HG03439 (cell line): ENCODE data around the gene TERB2.
"Not testable (repeated sequence)": the region's sequence is repeated elsewhere in the genome, so short reads cannot be mapped to it uniquely, and the experiment has no call there.

ENCODE experiments used
- ATAC-seq: cut with Tn5 transposase; IDR thresholded peaks from one replicate; pipeline ENCODE4 v1.9.1; 2021; ENCODE audit warnings: mild to moderate bottlenecking, moderate library complexity; ENCODE audit not compliant: unreplicated experiment

Gene TERB2, protein sequence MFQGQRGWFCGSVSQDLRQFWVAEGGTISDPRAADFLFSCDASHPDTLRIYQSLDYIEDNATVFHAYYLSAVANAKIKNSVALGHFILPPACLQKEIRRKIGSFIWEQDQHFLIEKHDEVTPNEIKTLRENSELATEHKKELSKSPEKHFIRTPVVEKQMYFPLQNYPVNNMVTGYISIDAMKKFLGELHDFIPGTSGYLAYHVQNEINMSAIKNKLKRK

DNA sequence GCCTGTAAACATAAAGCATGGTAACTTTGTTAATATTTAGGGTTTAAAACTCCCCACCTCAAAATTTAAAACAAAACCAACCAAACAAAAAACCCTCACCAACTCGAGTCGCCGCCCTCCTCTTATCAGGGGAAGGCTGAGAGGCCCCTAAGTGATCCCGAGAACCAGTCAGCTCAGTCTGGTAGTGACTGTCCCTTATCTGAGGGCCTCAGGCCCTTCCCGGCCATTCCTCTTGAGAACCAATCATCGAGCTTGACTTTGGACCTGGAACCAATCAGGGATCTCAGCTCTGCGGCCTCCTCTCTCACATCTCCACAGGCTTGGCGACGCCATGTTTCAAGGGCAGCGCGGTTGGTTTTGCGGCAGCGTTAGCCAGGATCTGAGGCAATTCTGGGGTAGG lies at the start of gene TERB2:
TERB2 (plus strand) TSS at position 300 of the 400 bp plus-strand sequence; CDS start at position 332, 32 bp downstream.
- ATAC-seq = no peak

DNA sequence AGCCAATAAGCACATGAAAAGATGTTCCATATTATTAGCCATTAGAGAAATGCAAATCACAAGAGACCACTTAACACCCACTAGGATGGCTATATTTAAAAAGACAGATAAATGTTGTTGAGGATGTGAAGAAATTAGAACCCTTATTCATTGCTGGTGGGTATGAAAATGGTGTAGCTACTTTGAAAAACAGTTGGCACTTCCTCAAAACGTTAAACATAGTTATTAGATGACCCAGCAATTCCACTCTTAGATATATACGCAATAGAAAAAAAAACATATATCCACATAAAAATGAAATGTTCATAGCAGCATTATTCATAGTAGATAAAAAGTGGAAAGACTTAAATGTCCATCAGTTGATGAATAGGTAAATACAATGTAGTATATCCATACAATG lies 47.1 kb upstream of the TERB2 start:
- no peak for ATAC-seq

DNA sequence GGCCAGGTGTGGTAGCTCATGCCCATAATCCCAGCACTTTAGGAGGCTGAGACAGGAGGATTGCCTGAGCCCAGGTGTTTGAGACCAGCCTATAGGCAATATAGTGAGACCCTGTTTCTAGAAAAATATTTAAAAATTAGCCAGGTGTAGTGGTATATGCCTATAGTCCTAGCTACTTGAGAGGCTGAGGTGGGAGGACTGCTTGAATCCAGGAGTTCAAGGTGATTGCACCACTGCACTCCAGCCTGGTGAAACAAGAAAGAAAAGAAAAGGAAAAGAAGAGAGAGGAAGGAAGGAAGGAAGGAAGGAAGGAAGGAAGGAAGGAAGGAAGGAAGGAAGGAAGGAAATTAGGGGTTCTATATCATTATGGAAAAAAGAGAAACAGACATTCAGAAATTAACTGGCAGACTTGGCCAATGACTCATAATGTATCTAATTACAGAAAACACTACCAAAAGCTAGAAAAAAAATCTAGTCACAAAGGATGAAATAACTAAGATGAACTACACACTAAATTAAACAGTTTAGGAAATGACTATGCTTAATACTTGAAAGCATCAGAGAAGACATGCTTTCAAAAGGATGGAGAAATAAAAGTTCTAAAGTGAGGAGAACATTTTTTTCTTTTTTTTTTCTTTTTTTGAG lies 45.4 kb upstream of the TERB2 start:
- no peak for ATAC-seq

DNA sequence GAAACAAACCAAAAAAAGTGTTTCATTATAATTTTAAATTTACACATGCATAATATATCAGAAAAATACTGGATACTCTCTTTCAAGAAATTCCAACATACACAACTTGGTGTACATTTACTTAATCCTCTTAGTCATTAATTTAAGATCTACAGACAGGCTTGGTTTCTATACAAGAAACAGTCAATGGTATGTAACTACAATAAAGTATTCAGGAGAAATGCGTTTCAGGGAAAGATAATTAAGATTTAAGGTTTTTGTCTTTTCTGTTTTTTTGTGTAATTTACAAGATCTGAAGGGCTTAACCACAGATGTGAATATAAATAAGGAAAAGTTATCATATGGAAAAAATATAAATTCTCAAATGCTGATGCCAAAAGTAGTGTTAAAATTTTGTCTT lies 44.3 kb upstream of the TERB2 start:
- ATAC-seq = not testable (repeated sequence)

DNA sequence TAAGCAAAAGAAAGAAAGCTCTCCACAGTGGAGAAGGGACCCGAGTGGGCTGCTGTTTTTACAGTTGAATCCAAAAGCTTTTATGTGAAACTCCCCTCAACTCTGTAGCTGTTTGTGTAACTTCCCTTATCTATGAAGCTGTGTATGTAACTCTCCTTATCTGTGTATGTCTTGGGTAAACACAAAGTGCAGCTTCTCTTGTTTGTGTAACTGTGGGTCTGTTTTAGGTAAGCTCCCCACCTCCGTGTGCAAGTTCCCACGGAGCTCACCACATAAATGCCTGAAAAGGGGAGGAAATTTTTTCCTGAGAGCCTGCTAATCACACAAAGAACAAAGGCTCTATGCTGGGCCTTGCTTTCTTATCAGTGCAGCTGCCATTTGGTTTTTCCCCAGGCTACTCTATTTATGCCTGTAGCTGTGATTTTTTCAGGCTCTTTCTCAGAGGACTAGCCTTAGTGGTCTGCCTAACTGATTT lies 43.5 kb upstream of the TERB2 start:
- not testable (repeated sequence) for ATAC-seq

DNA sequence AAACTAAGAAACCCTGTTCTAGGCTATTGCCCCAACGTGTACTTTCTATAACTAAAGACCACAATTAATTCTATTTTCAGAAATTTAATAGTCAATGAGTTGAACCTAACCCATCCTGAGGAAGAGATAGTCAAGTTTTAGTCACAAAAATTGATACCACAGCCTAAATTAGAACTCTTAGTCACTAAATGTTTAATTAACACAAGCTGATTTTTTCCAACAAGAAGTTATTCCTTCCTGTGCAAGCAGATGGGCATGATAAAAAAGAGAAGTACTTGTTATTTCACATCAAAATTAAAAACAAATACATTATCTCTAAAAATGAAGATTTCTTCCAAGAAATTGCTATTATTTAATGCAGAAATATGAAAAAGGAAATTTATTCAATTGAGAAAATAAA lies 38.4 kb upstream of the TERB2 start:
- ATAC-seq = no peak

DNA sequence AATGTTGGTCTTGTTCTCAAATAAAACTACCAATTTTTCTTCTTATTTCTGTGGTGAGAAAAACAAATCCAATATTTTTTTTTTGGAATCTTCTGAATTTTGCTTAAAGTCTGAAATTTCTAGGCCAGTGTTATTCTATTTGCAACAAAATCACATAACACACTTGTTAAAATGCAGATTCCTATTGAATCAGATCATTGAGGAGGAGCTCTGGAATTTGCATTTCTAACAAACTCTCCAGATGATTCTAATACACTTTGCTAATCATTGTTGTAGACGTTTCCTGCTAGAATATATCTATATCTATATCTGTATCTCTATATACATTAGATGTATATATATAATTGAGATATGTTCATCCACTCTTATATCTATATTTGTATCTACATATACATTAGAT lies 27.8 kb upstream of the TERB2 start:
- ATAC-seq = not testable (repeated sequence)

DNA sequence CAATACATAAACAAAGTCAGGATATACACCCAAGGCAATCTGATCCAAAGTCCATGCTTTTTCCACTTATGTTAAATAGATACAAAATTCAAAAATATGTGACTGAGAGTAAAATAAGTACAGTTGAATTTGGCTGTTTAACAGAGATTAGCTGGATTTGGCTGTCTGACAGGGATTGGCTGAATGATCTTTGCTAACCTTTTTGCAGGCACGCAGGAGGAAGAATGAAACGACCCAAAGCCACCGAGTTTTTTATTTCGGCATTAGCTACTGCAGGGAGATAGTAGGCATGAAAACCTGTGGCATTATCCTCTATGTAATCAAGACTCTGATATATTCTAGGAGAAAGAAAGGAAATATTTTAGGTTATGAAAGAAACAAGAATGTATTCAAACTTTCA lies 26.2 kb upstream of the TERB2 start:
- not testable (repeated sequence) for ATAC-seq

DNA sequence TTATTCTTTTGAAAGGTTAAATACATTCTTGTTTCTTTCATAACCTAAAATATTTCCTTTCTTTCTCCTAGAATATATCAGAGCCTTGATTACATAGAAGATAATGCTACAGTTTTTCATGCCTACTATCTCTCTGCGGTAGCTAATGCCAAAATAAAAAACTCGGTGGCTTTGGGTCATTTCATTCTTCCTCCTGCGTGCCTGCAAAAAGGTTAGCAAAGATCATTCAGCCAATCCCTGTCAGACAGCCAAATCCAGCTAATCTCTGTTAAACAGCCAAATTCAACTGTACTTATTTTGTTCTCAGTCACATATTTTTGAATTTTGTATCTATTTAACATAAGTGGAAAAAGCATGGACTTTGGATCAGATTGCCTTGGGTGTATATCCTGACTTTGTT lies 1.8 kb downstream of the TERB2 start:
- ATAC-seq = not testable (repeated sequence)

DNA sequence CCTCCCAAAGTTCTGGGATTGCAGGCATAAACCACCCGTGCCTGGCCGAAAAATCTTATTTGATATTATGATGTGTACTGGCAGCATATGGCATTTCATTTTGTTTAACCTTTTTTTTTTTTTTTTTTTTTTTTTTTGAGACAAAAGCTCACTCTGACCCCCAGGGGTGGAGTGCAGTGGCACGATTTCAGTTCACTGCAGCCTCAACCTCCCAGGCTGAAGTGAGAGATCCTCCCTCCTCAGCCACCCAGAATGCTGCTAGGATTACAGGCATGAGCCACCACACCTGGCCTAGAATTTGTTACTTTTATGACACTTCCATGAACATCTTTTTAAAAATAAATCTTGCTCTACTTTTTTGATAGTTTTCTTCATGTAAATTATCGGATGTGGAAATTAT lies 12.0 kb downstream of the TERB2 start:
- no peak for ATAC-seq

DNA sequence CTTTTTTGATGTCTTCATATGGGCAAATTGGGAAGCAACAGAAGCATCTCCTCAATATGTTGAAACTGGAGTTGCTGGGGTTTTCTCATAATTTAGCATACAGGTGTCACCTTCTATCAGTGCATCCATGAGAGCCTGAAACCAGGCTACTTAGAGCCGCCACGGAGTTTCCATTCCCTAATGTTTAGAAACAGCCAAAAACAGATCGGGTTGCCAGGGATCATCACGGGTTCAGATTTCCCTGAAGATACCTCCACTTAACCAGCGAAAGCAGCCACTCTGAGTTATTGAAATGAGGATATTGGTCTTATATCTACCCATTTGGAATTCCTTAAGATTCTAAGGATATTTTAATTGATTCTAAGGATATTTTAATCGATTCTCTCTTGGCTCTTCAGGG lies 14.5 kb downstream of the TERB2 start:
- ATAC-seq = no peak

DNA sequence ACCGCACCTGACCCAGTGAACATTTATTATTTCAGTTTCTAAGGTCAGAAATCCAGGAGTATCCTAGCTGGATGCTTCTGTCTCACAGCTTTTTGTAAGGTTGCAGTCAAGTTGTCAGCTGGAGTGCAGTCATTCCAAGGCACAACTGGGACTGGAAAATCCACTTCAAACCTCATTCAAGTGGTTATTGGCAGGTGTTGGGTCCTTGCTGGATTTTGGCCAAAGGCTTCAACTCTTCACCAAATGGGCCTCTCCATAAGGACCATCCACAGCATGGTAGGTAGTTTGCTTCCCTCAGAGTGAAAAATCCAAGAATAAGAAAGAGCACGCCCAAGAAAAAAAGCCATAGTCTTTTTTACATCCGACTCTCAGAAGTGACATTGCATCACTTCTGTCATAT lies 19.7 kb downstream of the TERB2 start:
- not testable (repeated sequence) for ATAC-seq

DNA sequence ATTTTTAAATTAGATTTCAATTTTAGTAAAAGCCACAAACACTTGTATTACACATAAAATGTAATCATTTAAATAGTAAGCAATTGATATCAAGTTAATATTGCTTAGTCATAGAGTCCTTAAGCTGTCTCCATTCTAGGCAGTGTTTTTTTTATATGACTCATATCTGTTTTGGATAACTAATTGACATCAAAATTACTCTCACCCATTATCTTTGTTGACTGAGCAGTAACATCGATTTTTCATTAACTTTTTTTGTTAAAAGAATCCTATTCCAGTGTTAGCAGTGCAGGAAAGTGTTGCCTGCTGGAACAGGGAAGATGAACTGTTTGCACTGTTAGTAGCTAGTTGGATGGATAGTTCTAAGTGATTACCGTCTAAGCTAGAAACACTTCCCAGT lies 21.3 kb downstream of the TERB2 start:
- ATAC-seq = not testable (repeated sequence)

DNA sequence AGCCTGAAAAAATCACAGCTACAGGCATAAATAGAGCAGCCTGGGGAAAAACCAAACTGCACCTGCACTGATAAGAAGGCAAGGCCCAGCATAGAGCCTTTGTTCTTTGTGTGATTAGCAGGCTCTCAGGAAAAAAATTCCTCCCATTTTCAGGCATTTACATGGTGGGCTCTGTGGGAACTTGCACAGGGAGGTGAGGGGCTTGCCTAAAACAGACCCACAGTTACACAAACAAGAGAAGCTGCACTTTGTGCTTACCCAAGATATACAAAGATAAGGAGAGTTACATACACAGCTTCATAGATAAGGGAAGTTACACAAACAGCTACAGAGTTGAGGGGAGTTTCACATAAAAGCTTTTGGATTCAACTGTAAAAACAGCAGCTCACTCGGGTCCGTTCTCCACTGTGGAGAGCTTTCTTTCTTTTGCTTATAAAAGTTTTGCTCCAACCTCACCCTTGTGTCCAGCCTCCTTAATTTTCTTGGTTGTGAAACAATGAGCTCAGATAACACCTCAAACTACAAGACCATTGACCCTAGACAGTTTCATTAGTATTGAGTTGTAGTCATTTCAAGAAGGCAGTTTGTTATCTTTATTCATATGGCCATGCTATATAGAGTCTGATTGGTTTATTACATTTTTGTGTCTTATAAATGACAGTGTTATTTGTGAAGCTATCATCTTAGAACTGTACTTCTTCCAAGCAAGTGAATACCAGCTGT lies 23.3 kb downstream of the TERB2 start:
- ATAC-seq = not testable (repeated sequence)

DNA sequence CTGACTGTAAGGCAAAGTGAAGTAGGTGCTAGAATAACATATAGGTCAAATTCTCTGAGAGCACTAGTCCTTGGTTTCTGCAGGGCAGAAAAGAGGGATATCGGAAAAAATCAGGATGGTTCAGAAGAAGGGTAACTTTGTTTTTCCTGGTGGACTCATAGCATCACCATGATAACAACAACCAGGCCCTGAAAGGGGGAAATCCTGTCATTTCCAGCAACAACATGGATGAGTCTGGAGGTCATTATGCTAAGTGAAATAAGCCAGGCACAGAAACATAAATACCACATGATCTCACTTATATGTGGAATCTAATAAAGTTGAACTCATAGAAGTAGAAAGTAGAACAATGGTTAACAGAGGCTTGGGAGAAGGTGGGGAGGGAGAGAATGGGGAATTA lies 27.7 kb downstream of the TERB2 start:
- not testable (repeated sequence) for ATAC-seq

DNA sequence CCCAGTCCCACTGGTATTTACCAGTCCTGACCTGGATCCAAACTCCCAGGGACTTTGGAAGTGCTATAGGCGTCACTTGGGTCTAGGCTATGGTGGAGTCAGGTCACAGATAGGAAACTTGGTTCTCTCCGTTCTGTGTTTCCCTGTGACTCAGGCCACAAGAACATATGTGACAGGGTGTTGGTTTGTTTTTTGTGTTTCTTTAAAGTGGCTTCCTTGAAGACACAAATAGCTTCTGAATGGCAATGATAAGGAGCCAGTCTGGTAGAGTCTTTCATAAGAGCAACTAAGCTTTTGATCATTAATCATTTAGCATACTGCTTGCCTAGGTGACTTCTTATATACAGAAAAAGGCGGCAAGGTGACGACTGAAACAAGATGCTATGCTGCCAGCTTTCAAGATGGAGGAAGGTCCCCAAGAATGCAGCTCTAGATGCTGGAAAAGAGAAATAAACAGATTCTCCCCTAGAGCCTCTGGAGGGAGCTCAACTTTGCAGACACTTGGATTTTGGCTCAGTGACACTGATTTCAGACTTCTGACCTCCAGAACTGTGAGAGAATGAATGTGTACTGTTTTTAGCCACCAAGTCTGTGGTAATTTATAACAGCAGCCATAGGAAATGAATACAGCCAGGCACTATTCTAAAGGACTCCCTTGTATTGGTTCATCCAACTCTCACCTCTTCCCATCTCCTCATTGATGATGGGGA lies 30.0 kb downstream of the TERB2 start:
- not testable (repeated sequence) for ATAC-seq

DNA sequence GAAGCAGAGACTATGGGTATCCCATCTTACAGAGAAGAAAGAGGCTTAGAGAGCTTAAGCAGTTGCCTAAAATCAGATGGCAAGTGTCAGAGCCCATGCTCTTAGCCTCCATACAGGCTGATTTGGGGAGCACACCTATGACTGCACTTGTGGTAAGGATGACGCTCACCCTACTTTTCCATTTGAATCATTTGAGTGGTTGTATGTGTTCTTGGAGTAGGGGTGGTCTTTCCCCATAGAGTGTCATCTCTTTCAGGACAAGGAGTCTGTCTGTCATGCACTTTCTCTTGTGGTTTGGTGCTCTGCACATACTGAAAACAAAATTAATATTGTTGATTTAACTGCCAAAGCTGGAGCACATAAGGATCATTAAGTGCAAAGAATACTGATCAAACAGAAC lies 31.2 kb downstream of the TERB2 start:
- ATAC-seq = not testable (repeated sequence)

DNA sequence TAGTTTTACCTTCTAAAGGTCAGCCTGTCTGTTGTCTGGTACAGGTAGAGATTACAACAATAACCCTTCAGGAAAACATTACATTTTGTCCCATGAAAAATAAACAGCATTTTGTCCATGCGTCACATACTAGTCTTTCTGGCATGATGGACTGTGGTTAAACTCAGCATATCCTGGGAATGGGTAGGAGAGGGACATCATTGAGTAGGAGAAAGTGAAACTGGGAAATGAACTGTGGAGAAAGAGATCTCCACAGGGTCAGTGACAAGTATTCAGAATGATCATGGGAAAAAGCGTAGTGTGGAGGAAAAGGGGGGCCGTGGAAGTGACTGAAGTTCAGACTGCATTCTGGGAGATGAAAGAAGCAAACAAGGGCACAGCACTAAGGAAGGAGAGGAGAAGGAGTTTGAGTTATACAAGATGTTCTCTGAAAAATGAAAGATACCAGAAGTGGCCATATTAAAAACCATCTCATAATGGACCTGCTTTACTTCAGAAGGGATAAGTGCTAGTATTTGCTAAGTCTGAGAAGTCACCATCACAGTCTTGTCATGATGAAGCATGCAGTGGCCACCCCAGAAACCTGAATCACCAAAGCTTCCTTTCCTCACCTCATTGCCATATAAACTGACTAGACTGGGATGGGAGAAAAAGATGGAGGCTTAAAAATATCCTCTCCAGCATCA lies 31.8 kb downstream of the TERB2 start:
- ATAC-seq = not testable (repeated sequence)

DNA sequence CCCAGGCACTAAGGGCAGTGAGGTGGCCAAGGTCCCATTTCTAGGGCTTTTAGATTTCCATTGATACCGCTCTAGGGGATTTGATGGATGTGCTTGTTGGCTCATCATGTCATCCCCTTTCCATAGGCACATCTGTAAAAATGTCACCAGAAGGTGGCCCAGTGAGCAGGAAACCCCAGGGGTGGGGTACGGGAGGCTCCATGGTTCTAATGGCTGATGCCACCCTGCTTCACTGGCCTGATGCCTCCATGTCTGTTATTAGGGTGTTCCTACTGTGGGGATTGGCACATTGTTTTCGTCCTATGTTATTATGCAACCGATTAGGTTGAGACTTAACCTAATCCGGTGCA lies 32.4 kb downstream of the TERB2 start:
- not testable (repeated sequence) for ATAC-seq

DNA sequence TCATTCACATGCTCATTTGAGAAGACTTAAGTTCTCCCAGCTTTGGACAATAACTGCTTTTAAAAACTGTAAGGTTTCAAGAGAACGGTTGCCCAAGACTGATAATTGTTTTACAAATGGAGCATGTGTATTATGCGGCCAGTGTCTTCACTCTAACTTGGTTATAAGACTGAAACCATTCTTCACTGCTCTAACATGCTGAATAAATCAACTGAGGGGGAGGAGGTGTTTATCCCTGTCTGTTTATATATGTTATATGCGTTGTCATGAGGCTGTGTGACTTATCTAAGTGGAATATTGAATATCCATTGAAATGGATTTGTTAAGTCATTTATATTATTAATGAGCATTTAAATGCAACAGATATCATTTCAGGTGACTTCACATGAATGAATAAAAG lies 41.1 kb downstream of the TERB2 start:
- not testable (repeated sequence) for ATAC-seq

DNA sequence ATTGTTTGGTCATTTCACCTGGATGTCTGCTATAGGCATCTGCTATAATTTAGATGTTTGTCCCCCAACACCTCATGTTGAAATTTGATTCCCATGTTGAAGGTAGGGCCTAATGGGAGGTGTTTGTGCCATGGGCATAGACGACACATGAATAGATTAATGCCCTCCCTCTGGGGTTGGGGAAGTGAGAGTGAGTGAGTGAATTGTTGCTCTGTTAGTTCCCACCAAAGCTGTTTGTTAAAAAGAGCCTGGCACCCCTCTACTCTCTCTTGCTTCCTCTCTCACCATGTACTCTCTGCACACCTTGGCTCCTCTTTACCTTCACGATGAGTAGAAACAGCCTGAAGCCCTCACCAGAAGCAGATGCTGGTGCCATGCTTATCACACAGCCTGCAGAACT lies 42.6 kb downstream of the TERB2 start:
- ATAC-seq = no peak
